Measurements from ENCODE around the gene RNF181.

Gene RNF181

GRCh38 chr2:85635011-85635410, 39.5 kb downstream of the RNF181 start:
- TF ChIP-seq CTCF (IDR thresholded peaks at IDR 0.05; ENCODE audit: low read depth, low read length) = no peak
- in situ Hi-C loops (cut with HindIII; ENCODE audit: low sequenced_read_pairs) = no loop called here
- DNase-seq (ENCODE audit: low read depth, low spot score) = no peak
- H3K4me3 ChIP-seq (ENCODE audit: low read depth, low read length) = no peak overlapping the region

GRCh38 chr2:85635636-85636035, 40.1 kb downstream of the RNF181 start:
- in situ Hi-C loops (cut with HindIII; ENCODE audit: low sequenced_read_pairs) = no loop called here
- no peak for TF ChIP-seq CTCF (IDR thresholded peaks at IDR 0.05; ENCODE audit: low read depth, low read length)
- DNase-seq (ENCODE audit: low read depth, low spot score) = no peak

GRCh38 chr2:85642725-85643124, 47.2 kb downstream of the RNF181 start:
- no peak for TF ChIP-seq CTCF (IDR thresholded peaks at IDR 0.05; ENCODE audit: low read depth, low read length)
- in situ Hi-C loops (cut with HindIII; ENCODE audit: low sequenced_read_pairs) = no loop called here
- no peak for DNase-seq (ENCODE audit: low read depth, low spot score)
- H3K4me3 ChIP-seq (ENCODE audit: low read depth, low read length) = no peak overlapping the region

More at GRCh38 chr2:85635636-85636035, 40.1 kb downstream of the RNF181 start:
- no peak overlapping the region for H3K4me3 ChIP-seq (ENCODE audit: low read depth, low read length)

GRCh38 chr2:85644909-85645308, 49.4 kb downstream of the RNF181 start:
- in situ Hi-C loops (cut with HindIII; ENCODE audit: low sequenced_read_pairs) = no loop called here
- DNase-seq (ENCODE audit: low read depth, low spot score) = no peak
- TF ChIP-seq CTCF (IDR thresholded peaks at IDR 0.05; ENCODE audit: low read depth, low read length) = no peak
- H3K4me3 ChIP-seq (ENCODE audit: low read depth, low read length) = no peak overlapping the region

DNA sequence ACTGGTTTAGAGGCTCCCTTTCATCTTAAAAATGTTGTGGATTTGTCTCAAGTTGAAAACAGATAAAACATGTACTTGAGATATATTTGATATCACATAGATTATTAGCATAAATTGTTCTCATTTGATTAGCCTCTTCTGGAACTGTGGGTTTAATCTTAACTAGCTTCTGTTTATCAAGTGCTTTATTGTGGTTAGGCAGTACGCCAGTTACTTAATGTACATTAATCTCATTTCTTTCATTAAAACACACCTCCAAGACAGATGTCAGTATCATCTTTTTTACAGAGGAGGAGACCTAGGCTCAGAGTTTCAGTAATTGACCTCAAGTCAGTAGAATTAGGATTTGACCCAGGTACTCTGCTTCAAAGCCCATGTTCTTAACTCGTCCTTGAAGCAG, 50.6 kb downstream of the RNF181 start:
- no peak for DNase-seq (ENCODE audit: low read depth, low spot score)
- in situ Hi-C loops (cut with HindIII; ENCODE audit: low sequenced_read_pairs) = no loop called here
- TF ChIP-seq CTCF (IDR thresholded peaks at IDR 0.05; ENCODE audit: low read depth, low read length) = no peak
- H3K4me3 ChIP-seq (ENCODE audit: low read depth, low read length) = no peak overlapping the region
